Measurements from ENCODE around the gene NEMP2.

DNA sequence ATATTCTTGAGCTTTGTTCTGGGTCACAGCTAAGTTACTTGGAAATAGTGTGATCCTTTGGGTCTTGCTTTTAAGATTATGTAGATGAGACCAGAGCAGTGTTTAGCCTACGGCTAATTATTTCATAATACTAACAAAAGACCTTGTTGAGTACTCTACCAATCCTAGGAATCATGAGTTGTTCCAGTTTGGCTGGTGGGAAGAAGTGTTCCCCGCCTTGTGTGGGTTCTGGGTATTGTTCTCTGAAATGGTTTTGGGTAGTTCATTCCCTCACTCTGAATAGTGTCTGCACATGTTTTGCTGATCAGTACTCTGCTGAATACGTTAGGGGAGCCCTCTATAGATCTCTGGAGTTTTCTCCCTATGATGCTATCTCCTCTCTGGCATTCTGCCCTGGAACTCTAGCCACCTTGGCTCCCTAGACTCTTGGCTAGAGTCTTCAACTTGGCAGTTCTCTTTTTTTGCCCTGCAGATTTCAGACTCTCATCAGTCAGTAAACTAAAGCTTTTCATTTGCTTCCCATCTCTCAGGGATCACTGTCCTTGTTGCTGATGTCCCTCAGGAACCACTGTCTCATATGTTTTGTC lies 48.4 kb downstream of the NEMP2 start:
- TF ChIP-seq EP300 (IDR thresholded peaks at IDR 0.05) (no peak), POLR2AphosphoS5 (IDR thresholded peaks at IDR 0.05) (no peak), POLR2A (IDR thresholded peaks at IDR 0.05) (no peak)
- TF ChIP-seq, protein P1, sequence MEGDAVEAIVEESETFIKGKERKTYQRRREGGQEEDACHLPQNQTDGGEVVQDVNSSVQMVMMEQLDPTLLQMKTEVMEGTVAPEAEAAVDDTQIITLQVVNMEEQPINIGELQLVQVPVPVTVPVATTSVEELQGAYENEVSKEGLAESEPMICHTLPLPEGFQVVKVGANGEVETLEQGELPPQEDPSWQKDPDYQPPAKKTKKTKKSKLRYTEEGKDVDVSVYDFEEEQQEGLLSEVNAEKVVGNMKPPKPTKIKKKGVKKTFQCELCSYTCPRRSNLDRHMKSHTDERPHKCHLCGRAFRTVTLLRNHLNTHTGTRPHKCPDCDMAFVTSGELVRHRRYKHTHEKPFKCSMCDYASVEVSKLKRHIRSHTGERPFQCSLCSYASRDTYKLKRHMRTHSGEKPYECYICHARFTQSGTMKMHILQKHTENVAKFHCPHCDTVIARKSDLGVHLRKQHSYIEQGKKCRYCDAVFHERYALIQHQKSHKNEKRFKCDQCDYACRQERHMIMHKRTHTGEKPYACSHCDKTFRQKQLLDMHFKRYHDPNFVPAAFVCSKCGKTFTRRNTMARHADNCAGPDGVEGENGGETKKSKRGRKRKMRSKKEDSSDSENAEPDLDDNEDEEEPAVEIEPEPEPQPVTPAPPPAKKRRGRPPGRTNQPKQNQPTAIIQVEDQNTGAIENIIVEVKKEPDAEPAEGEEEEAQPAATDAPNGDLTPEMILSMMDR (IDR thresholded peaks at IDR 0.05): no peak

All from suprapubic skin (tissue), 4 donors.